SK-MEL-5 (cell line): ENCODE results near the gene TAF10. TPM values are rescaled to one million over a fixed set of nuclear protein-coding genes. Genes with fewer than 3 reads are reported as not detected.

Source experiments
- DNase-seq: peaks from one replicate; pipeline ENCODE4 v3.0.0-alpha.2; 2016; ENCODE audit warnings: low read depth, low spot score
- in situ Hi-C: cut with HindIII; loops from 2 replicates; pipeline ENCODE4 v1.10.0; 2016; ENCODE audit warnings: low sequenced_read_pairs, high pct_unique_total_duplicates, low pct_unique_long_range_greater_than_20kb
- total RNA-seq: library from RNA; depleted of rRNA; stranded (reverse); fragments of >200 nt; shearing (Covaris generic); gene quantifications from 2 replicates; pipeline ENCODE4 v1.2.3, GENCODE V29; 2014

Gene TAF10
- total RNA-seq, 1 experiment from 2014 or later: 129 TPM

- in situ Hi-C loops: no loop called here
- no peak for DNase-seq
Observed at GRCh38 chr11:6615882-6616585, 4.0 kb upstream of the TAF10 start.

- DNase-seq: no peak
- in situ Hi-C loops: no loop called here
Observed at GRCh38 chr11:6615046-6615445, 3.0 kb upstream of the TAF10 start.

- in situ Hi-C loops: no loop called here
- no peak for DNase-seq
Observed at GRCh38 chr11:6614446-6614845, 2.4 kb upstream of the TAF10 start.

GRCh38 chr11:6613496-6613895, 1.5 kb upstream of the TAF10 start:
- DNase-seq: no peak
- in situ Hi-C loops: no loop called here

GRCh38 chr11:6611963-6612212, 128 bp downstream of the TAF10 start:
- in situ Hi-C loops: no loop called here
- DNase-seq: no peak

- DNase-seq: no peak
- in situ Hi-C loops: no loop called here
Observed at GRCh38 chr11:6611092-6611962, 689 bp downstream of the TAF10 start.

- in situ Hi-C loops: no loop called here
- no peak for DNase-seq
Observed at GRCh38 chr11:6610591-6610990, 1.4 kb downstream of the TAF10 start.

- DNase-seq: no peak
- in situ Hi-C loops: no loop called here
Observed at GRCh38 chr11:6609502-6610015, 2.5 kb downstream of the TAF10 start.

- in situ Hi-C loops: no loop called here
Observed at GRCh38 chr11:6608726-6609501, 3.1 kb downstream of the TAF10 start.

GRCh38 chr11:6608011-6608410, 4.0 kb downstream of the TAF10 start:
- DNase-seq: no peak
- in situ Hi-C loops: no loop called here

More at GRCh38 chr11:6608726-6609501, 3.1 kb downstream of the TAF10 start:
- no peak for DNase-seq

- in situ Hi-C loops: no loop called here
- DNase-seq: no peak
Observed at GRCh38 chr11:6607190-6607795, 4.7 kb downstream of the TAF10 start.

GRCh38 chr11:6606471-6607189, 5.4 kb downstream of the TAF10 start:
- in situ Hi-C loops: no loop called here
- peak; percentile 79 for DNase-seq

- DNase-seq: no peak
- in situ Hi-C loops: no loop called here
Observed at GRCh38 chr11:6604790-6605189, 7.2 kb downstream of the TAF10 start.

GRCh38 chr11:6604081-6604626, 7.9 kb downstream of the TAF10 start:
- in situ Hi-C loops: no loop called here
- DNase-seq: peak; percentile 63

GRCh38 chr11:6603287-6604080, 8.5 kb downstream of the TAF10 start, which contains the start of the genes ILK and RRP8:
ILK (plus strand) TSS chr11:6603774; CDS start chr11:6604272, 498 bp downstream.
RRP8 (minus strand) TSS chr11:6603616; CDS start chr11:6603502, 114 bp downstream.
- peak; percentile 87 for DNase-seq
- in situ Hi-C loops: no loop called here
